Mesodermal cell (in vitro differentiated cells): ENCODE data around the gene PTPRJ.

Experiments used
- H3K27ac ChIP-seq: 2 replicates; pipeline ENCODE4 v1.7.0; 2013; ENCODE audit warnings: mild to moderate bottlenecking, low read depth, low read length, moderate library complexity; ENCODE audit not compliant: severe bottlenecking
- H3K36me3 ChIP-seq: 2 replicates; pipeline ENCODE4 v1.7.1; 2013; ENCODE audit warnings: mild to moderate bottlenecking, low read length, moderate library complexity; ENCODE audit not compliant: control insufficient read depth, insufficient read depth
- H3K4me1 ChIP-seq: one replicate; pipeline ENCODE4 v1.7.1; 2013; ENCODE audit warnings: mild to moderate bottlenecking, low read length; ENCODE audit not compliant: insufficient read depth, control insufficient read depth, poor library complexity, severe bottlenecking
- H3K4me3 ChIP-seq: 2 replicates; pipeline ENCODE4 v1.7.0; 2013; ENCODE audit warnings: low read length, control low read depth, mild to moderate bottlenecking; ENCODE audit not compliant: insufficient read depth, poor library complexity, severe bottlenecking; ENCODE audit errors: extremely low read depth
- H3K9me3 ChIP-seq: 2 replicates; pipeline ENCODE4 v1.7.1; 2013; ENCODE audit warnings: mild to moderate bottlenecking, low read length, moderate library complexity; ENCODE audit not compliant: control insufficient read depth
- WGBS, 2 experiments: methylation state at CpG; one replicate each; pipeline ENCODE4 v1.1.5; 2013; ENCODE audit warnings: missing lambda C conversion rate in 2 of 2; ENCODE audit not compliant: insufficient coverage in 2 of 2; 5-methylcytosine and 5-hydroxymethylcytosine counted together

Gene PTPRJ

DNA sequence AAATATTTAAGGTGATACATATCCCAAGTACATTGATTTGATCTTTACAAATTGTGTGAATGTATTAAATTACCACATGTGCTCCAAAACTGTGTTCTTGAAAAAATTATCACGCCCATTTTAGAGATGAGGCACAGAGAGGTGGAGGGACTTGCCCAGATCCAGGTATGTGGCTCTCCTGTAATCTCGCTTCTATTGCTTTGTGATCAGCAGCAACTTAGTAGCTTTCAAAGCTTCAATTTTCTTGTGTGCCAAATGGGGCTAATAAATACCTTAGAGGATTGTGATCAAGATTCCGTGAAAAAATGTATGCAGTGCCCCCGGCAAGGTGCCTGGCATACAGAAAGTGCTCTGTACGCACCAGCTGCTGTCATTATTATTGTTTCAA, 18.0 kb downstream of the PTPRJ start:
- WGBS, 2 experiments: 92 to 98% methylated on average over 5 of the region's 5 CpGs
- H3K9me3 ChIP-seq: no peaks in the 10 kb centered on the region
- H3K4me3 ChIP-seq: no peak overlapping the region
- no peak overlapping the region for H3K27ac ChIP-seq
- H3K36me3 ChIP-seq: no peaks in the 10 kb centered on the region
- H3K4me1 ChIP-seq: peaks cover 3% of the 10 kb centered on the region

DNA sequence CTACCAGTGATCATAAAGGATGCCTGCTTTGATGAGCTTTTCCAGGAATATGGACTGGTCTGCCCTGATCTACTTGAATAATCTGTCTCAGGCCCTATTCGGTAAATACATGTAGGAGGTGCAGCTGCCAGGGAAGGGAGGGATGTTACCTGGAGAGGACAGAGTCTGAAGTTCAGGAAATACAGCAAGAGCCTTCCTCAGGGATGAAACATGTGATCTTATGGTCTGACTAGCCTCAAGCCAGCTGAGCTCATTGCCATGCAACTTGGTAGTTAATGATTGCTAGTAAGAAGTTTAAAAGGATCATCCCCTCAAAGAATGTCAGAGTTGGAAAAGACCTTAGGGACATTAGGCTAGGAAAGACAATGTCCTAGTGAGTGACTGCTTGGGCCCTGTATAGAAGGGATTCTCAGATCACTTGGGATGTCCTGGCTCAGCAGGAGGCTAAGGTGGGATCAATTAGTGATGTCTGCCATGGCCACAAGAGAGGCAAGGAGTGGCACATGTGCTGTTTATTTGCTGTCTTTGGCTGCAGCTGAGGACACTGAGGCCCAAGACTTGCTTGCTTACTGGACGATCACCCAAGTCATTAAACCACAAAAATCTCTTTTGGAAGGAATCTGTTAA, 18.5 kb downstream of the PTPRJ start:
- Histone ChIP-seq H3K9me3 (no peaks in the 10 kb centered on the region), H3K4me3 (no peak overlapping the region), H3K36me3 (no peaks in the 10 kb centered on the region), H3K27ac (no peak overlapping the region), H3K4me1 (no peaks in the 10 kb centered on the region)
- WGBS, 2 experiments: 86 to 91% methylated on average over 1 of the region's 2 CpGs

DNA sequence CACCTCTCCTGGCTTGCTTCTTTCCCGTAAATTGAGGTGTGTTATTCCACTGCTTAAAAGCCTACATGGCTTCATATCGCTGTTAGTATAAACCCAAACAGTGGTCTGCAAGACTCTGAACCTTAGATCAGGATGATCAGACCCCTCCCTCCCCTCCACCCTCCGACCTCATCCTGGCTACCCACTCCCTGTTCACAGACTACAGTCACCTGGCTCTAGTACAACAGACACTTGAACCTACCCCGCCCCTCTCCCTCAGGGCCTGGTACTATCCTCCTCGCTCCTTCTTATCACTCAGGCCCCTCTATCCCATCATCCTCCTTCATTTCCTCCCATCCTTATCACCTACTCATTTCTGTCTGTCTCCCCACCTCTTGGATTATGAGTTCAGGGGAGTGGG, 20.1 kb downstream of the PTPRJ start:
- Histone ChIP-seq H3K4me3 (no peak overlapping the region), H3K27ac (no peak overlapping the region)

DNA sequence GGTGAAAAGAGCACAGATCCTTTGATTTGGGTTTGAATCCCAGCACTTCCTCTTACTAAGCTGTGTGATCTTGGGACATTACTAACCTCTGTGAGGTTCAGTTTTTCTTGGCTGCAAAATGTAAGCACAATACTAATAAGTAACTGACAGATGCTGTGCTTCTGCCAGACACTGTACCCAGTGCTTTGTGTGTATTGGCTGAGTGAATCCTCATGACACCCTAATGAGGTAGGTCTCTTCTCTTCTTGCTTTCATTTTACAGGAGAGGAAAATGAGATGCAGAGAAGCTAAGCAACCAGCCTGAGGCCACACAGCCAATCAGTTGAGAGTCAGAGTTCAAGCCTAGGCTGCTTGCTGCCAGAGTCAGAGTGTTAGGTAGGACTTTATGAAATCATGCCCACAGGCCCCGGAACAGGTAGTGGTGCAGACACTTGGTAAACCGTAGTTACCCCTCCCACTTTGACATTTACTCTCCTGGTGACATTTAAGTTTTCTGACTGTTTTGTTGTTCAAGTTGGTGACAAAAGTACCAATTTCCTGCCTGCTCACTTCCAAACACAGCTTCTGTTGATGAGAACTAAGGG, 21.2 kb downstream of the PTPRJ start:
- H3K9me3 ChIP-seq: no peaks in the 10 kb centered on the region
- H3K4me3 ChIP-seq: no peak overlapping the region
- no peaks in the 10 kb centered on the region for H3K36me3 ChIP-seq
- H3K27ac ChIP-seq: no peak overlapping the region
- H3K4me1 ChIP-seq: peaks cover 10% of the 10 kb centered on the region
- 83% methylated on average over 1 of the region's 2 CpGs; no CpG with 5 or more reads in 1 of the 2 experiments for WGBS, 2 experiments

More for the DNA sequence above, 20.1 kb downstream of the PTPRJ start:
- H3K9me3 ChIP-seq: no peaks in the 10 kb centered on the region
- H3K36me3 ChIP-seq: no peaks in the 10 kb centered on the region
- WGBS, 2 experiments: 89 to 91% methylated on average over 3 to 4 of the region's 5 CpGs
- peaks cover 3% of the 10 kb centered on the region for H3K4me1 ChIP-seq

DNA sequence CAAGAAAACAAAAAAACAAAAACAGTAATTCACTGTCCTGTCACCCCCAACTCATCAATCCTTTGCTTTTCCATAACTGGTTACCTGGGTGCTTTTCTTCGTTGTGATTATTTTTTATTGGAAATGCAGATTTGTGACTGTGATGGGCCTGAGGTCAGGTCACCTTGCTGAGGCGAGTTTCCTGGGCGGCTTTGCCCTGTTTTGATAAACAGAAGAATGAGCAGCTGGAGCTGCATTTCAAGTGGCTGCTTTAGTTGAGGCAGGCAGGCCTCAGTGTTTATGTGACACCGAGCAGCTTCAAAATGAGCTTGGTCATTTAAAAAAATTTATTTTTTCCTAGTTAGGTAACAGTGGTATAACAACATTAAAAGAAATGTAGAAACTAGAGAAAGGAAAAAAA, 22.2 kb downstream of the PTPRJ start:
- H3K4me3 ChIP-seq: no peak overlapping the region
- H3K4me1 ChIP-seq: peaks cover 12% of the 10 kb centered on the region
- no peaks in the 10 kb centered on the region for H3K9me3 ChIP-seq
- no peak overlapping the region for H3K27ac ChIP-seq
- H3K36me3 ChIP-seq: no peaks in the 10 kb centered on the region
- WGBS, 2 experiments: 82 to 90% methylated on average over 2 of the region's 4 CpGs

DNA sequence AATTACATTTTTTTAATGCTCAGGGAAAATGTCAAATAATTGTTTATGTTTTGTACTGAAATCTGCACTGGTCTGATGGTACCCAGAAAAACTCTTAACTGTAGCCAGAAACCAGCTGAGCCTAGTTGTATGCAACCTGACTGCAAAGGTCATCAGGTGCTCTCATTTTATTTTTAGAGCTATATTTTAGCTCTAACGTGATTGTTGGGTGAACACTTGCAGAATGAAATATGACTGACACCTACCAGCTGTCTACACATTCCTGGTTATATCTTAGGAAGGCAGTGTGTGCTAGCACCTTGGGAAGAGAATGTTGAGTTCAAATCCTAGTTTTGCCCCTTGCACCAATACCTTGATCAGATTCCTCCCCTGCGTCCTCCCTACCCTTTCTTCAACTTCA, 23.6 kb downstream of the PTPRJ start:
- Histone ChIP-seq H3K4me3 (no peak overlapping the region), H3K36me3 (no peaks in the 10 kb centered on the region), H3K27ac (no peak overlapping the region), H3K4me1 (peaks cover 12% of the 10 kb centered on the region), H3K9me3 (no peaks in the 10 kb centered on the region)
- no CpG with 5 or more reads among the region's 2 CpGs for WGBS, 2 experiments

DNA sequence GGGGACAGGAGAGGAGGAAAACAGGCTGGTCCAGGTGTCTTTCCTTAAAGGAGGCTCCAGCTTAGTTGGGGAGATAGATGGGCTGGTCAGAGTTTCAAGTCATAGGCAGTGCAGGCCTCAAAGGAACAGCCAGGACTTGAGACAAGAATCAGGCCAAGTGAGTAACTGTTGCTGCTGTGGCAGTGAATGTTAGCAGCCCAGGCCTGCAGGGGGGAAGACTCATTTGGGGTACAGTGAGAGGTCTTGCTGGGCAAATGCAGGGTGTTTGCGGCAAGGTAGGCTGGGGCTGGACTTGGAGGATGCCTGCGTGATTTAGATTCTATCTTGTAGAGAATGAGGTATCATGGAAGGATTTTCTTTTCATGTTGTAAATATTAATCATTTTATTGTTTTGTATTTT, 24.1 kb downstream of the PTPRJ start:
- no peaks in the 10 kb centered on the region for H3K36me3 ChIP-seq
- peaks cover 12% of the 10 kb centered on the region for H3K4me1 ChIP-seq
- no peak overlapping the region for H3K4me3 ChIP-seq
- no peaks in the 10 kb centered on the region for H3K9me3 ChIP-seq
- no peak overlapping the region for H3K27ac ChIP-seq
- WGBS, 2 experiments: 95% methylated on average over 2 of the region's 2 CpGs; no CpG with 5 or more reads in 1 of the 2 experiments

DNA sequence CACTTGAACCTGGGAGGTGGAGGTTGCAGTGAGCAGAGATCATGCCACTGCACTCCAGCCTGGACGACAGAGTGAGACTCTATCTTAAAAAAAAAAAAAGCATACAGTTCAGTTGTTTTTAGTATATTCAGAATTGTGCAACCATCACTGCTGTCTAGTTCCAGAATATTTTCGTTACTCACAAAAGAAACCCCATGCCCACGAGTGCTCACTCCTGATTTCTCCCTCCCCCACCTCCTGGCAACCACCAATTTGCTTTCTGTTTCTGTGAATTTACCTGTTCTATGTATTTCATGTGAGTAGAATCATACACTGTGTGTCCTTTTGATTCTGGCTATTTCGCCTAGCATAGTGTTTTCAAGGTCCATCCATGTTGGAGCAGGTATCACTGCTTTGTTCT, 24.8 kb downstream of the PTPRJ start:
- peaks cover 12% of the 10 kb centered on the region for H3K4me1 ChIP-seq
- H3K27ac ChIP-seq: no peak overlapping the region
- 80 to 88% methylated on average over 1 of the region's 4 CpGs for WGBS, 2 experiments
- H3K9me3 ChIP-seq: no peaks in the 10 kb centered on the region
- H3K4me3 ChIP-seq: no peak overlapping the region
- no peaks in the 10 kb centered on the region for H3K36me3 ChIP-seq

DNA sequence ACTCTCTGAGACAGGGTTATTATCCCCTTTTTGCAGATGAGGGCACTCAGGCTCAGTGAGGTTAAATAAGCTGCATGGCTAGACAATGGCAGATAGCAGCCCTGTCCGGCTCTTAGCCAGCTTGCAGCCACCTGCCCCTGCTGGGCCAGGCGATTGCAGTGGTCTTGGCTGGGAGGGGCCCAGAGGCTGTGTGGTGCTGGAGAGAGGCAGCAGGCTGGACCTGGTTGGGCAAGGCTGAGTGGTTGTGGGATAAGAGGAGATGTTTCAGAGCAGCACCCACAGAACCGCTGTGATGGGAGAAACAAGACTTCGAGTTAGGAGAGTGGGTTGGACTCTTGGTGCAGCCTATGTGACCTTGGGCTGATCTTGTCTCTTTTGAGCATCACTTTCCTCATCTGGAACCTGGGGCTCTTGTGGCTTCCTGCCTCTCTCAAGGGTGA, 25.5 kb downstream of the PTPRJ start:
- Histone ChIP-seq H3K36me3 (no peaks in the 10 kb centered on the region), H3K27ac (no peak overlapping the region), H3K4me3 (no peak overlapping the region), H3K4me1 (peaks cover 12% of the 10 kb centered on the region), H3K9me3 (no peaks in the 10 kb centered on the region)
- 87 to 90% methylated on average over 3 to 4 of the region's 4 CpGs for WGBS, 2 experiments

DNA sequence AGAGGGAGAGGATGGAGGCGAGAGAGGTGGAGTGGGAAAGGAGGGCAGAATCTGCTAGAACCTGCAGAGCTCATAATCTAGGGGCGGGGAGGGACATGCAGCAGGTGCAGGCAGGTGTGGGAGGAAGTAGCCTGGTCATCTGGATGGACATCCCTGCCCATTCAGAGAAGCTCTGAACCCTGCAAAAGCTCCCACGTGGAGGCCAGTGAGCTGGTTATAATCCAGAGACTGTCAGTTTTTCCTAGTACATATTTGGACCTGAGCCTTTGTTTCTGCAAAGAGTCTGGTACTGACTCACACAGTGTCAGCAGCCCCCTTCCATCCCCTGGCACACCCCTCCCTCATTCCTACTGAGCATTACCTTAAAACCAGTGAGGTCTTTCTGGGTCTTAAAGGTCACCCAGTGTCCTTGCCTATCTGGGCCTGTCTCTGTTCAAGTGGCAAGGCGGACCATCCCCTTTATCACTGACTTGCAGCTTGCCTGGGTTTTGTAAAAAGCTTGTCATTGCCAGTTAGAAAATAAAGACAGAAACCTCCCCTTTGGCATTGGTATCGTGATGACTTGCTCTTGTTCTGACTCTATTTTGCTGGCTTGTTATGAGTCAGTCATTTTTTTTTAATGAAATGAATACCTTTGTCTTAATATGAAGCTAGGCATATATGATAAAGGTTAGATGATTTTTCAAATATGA, 26.1 kb downstream of the PTPRJ start:
- Histone ChIP-seq H3K9me3 (no peaks in the 10 kb centered on the region), H3K27ac (no peak overlapping the region), H3K4me1 (peaks cover 12% of the 10 kb centered on the region), H3K4me3 (no peak overlapping the region), H3K36me3 (no peaks in the 10 kb centered on the region)
- WGBS, 2 experiments: 94 to 97% methylated on average over 2 to 5 of the region's 5 CpGs

DNA sequence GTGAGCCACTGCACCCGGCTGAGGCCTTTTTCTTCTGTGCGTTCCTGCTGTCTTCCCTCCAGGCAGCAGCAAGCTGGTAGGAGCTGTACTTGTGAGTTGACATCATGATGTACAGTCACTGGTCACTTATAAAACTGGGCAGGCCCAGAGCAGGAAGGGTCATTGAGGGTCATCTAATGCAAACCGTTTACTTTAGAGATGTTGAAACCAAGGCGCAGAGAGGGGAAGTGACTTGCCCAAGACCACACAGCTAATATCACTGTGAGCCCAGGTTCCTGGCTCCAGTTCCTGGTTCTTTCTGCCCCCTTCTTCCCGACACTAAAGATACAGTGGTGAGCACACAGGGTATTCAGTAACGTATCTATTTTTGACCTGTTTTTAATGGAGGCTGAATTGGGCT, 27.3 kb downstream of the PTPRJ start:
- Histone ChIP-seq H3K4me1 (peaks cover 12% of the 10 kb centered on the region), H3K27ac (no peak overlapping the region), H3K4me3 (no peak overlapping the region), H3K9me3 (no peaks in the 10 kb centered on the region), H3K36me3 (no peaks in the 10 kb centered on the region)
- WGBS, 2 experiments: 94 to 98% methylated on average over 4 to 5 of the region's 6 CpGs
